ENCODE measurements around the gene SLC17A6.

GRCh38 chr11:22343032-22343324, 4.8 kb downstream of the SLC17A6 start:
- no peak for TF ChIP-seq CTCF (IDR thresholded peaks at IDR 0.05)
- TF ChIP-seq ZFX (IDR thresholded peaks at IDR 0.05; ENCODE audit: borderline replicate concordance) = no peak

Data from 22Rv1 (cell line).